Measurements from ENCODE around the gene KLK13. TPM values are rescaled to one million over a fixed set of nuclear protein-coding genes. Genes with fewer than 3 reads are reported as not detected.

Gene KLK13
- total RNA-seq, 2 donors from 2014 or later = not detected

DNA sequence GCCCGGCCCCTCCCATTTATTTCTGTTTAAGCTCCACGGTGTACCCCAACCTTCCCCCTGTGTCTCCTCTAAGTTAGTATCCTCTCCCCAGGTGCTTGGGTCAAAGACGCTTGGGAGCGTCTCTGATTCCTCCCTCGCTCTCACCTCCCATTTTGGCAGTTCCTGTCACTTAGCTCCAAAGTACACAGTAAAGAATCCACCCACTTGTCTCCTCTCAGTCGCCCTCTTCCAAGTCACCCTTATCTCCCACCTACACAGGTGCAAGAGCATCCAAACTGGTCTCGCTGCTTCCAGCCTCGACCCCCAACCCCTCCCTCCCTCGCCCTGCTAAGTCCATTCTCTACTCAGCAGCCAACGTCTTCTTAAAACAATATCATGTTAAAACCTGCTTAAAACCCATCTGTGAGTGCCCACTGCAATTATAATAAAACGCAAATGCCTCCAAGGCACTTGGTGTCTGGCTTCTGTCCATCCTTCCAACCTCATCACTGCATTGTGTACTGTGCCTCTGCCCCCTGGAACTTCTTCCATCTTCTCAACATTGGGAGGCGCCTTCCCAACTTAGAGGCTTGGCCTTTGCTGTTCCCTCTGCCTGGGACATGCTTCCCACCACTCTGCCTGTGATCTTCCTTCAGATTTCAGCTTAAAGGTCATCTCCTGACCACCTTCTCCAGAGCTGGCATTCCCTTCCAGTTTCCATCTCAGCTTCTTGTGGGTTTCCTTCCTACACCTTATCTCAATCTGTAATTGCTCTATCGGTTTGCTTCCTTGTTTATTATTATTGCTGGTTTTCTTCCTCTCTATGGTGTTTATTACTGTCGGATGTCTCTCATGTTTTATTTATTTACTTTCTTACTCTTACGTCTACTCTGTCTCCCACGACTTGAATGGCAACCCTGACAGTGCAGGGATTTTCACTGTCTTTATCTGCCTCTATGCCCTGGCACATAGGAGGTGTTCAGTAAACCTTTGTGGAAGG is 27.3 kb upstream of the KLK13 start:
- no peaks in the 10 kb centered on the region for H3K27me3 ChIP-seq

GRCh38 chr19:51091126-51091525 is 26.2 kb upstream of the KLK13 start:
- no peaks in the 10 kb centered on the region for H3K36me3 ChIP-seq
- intact Hi-C loops (cut with DNase I) = loop anchor here (5.0 kb wide), 1 partner anchor 69 kb away; no protein-coding TSS in a partner anchor
- DNase-seq = no peak
- H3K4me3 ChIP-seq = no peak overlapping the region
- TF ChIP-seq, protein P1, sequence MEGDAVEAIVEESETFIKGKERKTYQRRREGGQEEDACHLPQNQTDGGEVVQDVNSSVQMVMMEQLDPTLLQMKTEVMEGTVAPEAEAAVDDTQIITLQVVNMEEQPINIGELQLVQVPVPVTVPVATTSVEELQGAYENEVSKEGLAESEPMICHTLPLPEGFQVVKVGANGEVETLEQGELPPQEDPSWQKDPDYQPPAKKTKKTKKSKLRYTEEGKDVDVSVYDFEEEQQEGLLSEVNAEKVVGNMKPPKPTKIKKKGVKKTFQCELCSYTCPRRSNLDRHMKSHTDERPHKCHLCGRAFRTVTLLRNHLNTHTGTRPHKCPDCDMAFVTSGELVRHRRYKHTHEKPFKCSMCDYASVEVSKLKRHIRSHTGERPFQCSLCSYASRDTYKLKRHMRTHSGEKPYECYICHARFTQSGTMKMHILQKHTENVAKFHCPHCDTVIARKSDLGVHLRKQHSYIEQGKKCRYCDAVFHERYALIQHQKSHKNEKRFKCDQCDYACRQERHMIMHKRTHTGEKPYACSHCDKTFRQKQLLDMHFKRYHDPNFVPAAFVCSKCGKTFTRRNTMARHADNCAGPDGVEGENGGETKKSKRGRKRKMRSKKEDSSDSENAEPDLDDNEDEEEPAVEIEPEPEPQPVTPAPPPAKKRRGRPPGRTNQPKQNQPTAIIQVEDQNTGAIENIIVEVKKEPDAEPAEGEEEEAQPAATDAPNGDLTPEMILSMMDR (IDR thresholded peaks at IDR 0.05) = no peak
- no peaks in the 10 kb centered on the region for H3K4me1 ChIP-seq
- no peak overlapping the region for H3K27ac ChIP-seq
- H3K9me3 ChIP-seq = no peaks in the 10 kb centered on the region
- H3K27me3 ChIP-seq = no peaks in the 10 kb centered on the region
- H3K9ac ChIP-seq (ENCODE audit: low read depth in 2 of 2, low read length in 2 of 2) = no peak overlapping the region

More for the DNA sequence above, 27.3 kb upstream of the KLK13 start:
- no peak overlapping the region for H3K4me3 ChIP-seq
- no peaks in the 10 kb centered on the region for H3K4me1 ChIP-seq
- no peak for DNase-seq
- intact Hi-C loops (cut with DNase I) = loop anchor here (5.0 kb wide), 1 partner anchor 70 kb away; no protein-coding TSS in a partner anchor
- H3K9me3 ChIP-seq = no peaks in the 10 kb centered on the region
- TF ChIP-seq, protein P1 (IDR thresholded peaks at IDR 0.05) = no peak
- no peaks in the 10 kb centered on the region for H3K36me3 ChIP-seq
- H3K9ac ChIP-seq (ENCODE audit: low read depth in 2 of 2, low read length in 2 of 2) = no peak overlapping the region
- H3K27ac ChIP-seq = no peak overlapping the region

DNA sequence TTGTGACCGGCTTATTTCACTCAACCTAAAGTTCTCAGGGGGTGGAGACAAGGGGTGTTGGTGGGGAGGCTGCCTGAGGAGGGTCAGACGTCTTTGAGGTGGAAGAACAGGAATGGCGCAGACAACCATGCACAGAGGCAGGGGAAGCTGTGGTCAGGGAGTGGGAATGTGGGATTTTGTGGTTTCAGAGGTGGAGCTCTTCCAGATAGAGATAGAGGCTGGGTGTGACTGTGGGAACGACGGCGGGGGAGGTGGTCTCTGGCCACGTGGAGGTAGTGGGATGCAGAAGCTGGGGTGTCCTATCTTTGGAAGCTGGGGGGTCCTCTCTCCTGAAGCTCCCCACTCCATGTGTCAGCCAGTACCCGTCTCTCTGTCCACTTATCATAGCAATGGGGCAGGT is 25.6 kb upstream of the KLK13 start:
- Histone ChIP-seq H3K9ac (ENCODE audit: low read depth in 2 of 2, low read length in 2 of 2) (no peak overlapping the region), H3K4me1 (no peaks in the 10 kb centered on the region), H3K27ac (no peak overlapping the region), H3K27me3 (no peaks in the 10 kb centered on the region), H3K4me3 (no peak overlapping the region), H3K36me3 (no peaks in the 10 kb centered on the region), H3K9me3 (no peaks in the 10 kb centered on the region)
- TF ChIP-seq, protein P1 (IDR thresholded peaks at IDR 0.05) = no peak
- intact Hi-C loops (cut with DNase I) = loop anchor here (5.0 kb wide), 1 partner anchor 68 kb away; no protein-coding TSS in a partner anchor
- no peak for DNase-seq

GRCh38 chr19:51089786-51090185 is 24.9 kb upstream of the KLK13 start:
- Histone ChIP-seq H3K9ac (ENCODE audit: low read depth in 2 of 2, low read length in 2 of 2) (no peak overlapping the region), H3K27me3 (no peaks in the 10 kb centered on the region), H3K4me1 (no peaks in the 10 kb centered on the region), H3K4me3 (no peak overlapping the region), H3K36me3 (no peaks in the 10 kb centered on the region), H3K9me3 (no peaks in the 10 kb centered on the region), H3K27ac (no peak overlapping the region)
- TF ChIP-seq, protein P1 (IDR thresholded peaks at IDR 0.05) = no peak
- DNase-seq = no peak
- intact Hi-C loops (cut with DNase I) = loop anchor here (5.0 kb wide), 1 partner anchor 67 kb away; no protein-coding TSS in a partner anchor

DNA sequence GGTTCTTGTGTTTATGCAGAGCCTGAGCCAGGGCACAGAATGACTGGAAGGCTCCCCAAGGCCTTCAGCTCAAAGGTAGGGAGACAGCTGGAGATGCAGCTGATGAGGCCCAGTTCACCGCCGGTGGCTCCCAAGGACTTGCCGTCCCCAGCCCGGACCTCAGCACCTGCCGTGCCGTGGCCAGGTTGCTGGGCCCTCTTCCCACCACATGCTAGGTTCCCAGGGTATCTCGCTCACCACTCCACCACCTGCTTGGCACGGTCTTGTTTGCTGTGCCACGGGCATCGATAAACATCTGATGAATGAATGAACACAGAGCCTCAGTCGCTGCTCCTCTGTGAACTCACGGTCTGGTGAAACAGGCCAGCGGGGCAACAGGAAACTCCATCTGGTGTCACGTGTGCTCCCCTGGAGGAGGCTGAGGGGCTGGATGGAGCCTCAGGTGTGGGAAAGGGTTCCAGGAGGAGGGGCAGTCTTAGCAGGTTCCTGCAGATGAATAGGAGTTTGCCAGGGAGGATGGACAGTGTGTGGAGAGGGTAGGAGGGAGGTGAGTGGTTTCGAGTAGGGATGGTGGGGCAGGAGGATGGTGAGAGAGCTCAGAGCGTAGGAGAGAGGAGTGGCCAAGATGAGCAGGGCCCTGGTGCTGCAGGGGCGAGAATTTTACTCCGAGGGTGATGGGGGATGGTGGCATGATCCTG is 21.4 kb upstream of the KLK13 start:
- Histone ChIP-seq H3K4me3 (no peak overlapping the region), H3K27me3 (no peaks in the 10 kb centered on the region), H3K9ac (ENCODE audit: low read depth in 2 of 2, low read length in 2 of 2) (no peak overlapping the region), H3K9me3 (no peaks in the 10 kb centered on the region), H3K4me1 (no peaks in the 10 kb centered on the region), H3K36me3 (no peaks in the 10 kb centered on the region), H3K27ac (no peak overlapping the region)
- intact Hi-C loops (cut with DNase I) = no loop called here
- TF ChIP-seq, protein P1 (IDR thresholded peaks at IDR 0.05) = no peak
- no peak for DNase-seq
